ENCODE measurements around the gene GRK5.

GRCh38 chr10:119473771-119474170 lies 266.4 kb downstream of the GRK5 start:
- TF ChIP-seq, protein P1, sequence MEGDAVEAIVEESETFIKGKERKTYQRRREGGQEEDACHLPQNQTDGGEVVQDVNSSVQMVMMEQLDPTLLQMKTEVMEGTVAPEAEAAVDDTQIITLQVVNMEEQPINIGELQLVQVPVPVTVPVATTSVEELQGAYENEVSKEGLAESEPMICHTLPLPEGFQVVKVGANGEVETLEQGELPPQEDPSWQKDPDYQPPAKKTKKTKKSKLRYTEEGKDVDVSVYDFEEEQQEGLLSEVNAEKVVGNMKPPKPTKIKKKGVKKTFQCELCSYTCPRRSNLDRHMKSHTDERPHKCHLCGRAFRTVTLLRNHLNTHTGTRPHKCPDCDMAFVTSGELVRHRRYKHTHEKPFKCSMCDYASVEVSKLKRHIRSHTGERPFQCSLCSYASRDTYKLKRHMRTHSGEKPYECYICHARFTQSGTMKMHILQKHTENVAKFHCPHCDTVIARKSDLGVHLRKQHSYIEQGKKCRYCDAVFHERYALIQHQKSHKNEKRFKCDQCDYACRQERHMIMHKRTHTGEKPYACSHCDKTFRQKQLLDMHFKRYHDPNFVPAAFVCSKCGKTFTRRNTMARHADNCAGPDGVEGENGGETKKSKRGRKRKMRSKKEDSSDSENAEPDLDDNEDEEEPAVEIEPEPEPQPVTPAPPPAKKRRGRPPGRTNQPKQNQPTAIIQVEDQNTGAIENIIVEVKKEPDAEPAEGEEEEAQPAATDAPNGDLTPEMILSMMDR (conservative IDR thresholded peaks at IDR 0.05), result no peak
- no peak for TF ChIP-seq EZH2 (IDR thresholded peaks at IDR 0.05; ENCODE audit: low read depth)

All from PC-9 (cell line).